Dermis blood vessel endothelial cell (primary cell): ENCODE results near the gene ADAMTSL2. TPM values are rescaled to one million over a fixed set of nuclear protein-coding genes. Genes with fewer than 3 reads are reported as not detected.

Experiments
- DNase-seq: peaks from one replicate; pipeline ENCODE4 v3.0.0; 2010
- total RNA-seq: library from RNA; depleted of rRNA; stranded (reverse); fragments of >200 nt; gene quantifications from 2 replicates; pipeline ENCODE4 v1.2.3, GENCODE V29; 2014

ADAMTSL2 gene
- total RNA-seq, 1 donor from 2014 or later: 0.17 TPM

DNA sequence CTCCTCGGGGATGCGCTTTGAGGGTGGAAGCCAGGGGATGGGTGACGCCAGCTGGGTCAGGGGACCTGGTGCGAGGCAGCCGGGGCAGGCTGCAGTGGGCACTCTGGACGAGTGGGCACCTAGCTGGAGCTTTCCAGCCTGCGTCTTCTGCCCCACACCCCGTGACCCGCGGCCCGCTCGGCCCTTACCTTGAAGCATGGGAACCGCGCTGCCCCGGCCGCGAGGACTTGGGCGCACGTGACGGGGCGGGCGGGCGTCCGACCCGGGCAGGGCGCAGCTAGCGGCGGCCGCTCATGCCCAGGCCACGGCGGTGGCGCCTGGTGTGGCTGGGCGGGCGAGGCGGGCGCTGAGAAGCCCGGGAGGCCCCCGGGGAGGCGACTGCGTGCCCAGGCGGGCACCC, 74.4 kb downstream of the ADAMTSL2 start:
- DNase-seq: no peak

DNA sequence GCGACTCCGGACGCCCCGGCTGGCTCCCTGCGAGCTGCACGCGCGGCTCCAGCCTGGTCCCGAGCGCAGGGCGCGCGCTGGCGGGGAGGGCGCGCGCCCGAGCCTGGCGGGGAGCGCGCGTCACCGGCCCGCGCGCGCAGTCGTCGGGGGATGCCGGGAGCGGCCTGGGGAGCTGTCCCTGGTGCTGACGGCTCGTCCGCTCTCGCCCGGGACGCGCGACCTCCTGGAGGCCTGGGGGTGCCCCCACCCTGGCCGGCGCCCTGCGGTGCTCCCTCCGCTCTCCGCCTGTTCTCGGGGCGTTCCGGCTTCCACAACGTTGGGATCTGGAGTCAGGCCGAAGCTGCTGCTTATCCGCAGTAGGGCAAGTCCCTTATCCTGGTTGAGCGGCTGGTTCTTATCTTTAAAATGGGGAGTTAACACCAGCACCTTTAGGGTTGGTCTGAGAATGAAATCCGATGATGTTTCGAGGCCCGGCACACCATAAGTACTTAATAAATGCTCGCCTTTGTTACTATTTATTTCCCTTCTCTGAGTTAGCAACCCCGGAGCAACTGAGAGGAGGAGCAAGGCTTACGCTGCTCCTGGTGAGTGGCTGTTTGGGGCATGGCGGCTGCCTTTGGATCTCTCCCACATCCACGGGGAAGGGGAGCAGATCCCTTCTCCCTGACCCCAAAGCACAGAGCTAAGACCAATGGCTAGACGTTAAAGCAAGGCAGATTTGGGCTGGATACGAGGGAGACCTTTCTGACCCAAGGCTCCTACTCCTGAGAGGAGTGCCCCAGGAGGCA, 75.0 kb downstream of the ADAMTSL2 start, which contains the start of gene FAM163B:
TSS of gene FAM163B (minus strand) at position 79 of the 788 bp plus-strand sequence. CDS start 29,166 bp downstream, outside the sequence.
- DNase-seq: peak; percentile 62

DNA sequence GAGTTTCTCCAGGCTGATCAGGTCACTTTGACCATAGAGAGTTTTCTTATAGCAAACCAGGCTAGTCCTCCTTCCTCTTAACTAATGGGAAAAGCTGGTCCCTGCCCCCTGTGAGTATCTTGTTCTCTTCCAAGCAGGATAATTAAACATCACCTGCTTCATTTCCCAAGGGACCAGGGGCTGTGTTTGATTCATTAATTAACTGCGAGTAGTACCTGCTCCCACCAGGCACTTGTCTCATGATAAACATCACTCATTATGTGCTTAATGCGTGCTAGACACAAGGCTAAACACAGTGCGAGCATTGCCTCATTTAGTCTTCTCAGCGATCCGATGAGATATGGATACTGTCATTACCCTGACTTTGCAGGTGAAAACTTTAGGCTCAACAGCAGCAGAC, 76.3 kb downstream of the ADAMTSL2 start:
- DNase-seq: no peak

DNA sequence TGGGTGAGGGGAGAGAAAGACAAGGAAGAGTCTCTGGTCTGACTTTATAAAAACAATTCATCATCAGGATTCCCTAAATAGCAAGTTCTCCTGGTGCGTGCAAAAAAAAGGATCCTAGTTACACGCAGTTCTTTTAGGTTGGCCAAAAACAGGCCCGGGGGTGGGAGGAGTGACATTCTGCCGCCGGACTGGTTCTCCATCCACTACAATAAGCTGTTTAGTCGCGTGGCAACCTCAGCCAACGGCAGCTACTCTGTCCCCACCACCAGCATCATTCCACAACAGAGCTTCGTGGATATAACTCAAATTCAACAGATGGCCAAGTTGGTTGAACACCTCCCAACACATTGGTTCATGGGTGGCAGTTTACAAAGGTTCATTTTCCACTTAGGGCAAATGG, 77.5 kb downstream of the ADAMTSL2 start:
- DNase-seq: no peak

DNA sequence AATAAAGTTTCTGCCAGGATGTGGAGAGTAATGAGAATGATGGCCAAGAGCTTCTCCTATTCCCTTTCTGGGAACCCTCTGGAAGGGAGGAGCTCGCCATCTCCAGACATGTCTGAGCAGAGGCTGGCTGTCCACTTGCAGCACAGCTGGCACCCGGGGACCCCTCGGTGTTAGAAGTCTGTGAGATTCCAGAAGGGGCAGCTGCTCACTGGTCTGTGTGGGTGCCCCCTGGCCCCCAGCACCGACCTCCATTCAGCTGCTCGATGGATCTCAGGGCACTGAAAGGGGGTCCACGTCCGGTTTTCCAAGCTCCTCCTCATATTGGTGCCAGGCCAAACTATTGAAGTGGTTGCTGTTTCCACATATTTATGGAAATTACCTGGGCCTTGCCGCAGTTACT, 78.3 kb downstream of the ADAMTSL2 start:
- DNase-seq: no peak

DNA sequence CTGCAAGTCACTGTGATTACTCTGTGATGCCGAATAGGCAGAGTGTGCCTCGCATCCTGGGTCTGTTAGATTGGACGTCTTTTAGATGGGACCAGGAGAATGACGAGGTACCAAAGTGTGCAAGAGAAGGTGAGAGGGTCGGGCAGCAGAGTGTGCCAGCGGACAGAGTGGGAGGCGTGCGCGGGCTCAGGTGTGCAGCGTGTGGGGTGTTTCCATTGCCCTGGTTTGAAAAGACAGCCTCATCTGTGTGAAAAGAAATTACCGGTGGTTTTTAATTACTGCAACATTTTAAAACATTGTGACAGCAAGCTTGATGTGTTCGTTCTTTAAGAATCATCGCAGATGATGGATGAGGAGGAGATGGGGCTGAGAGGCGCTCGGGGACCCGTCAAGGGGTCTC, 78.9 kb downstream of the ADAMTSL2 start:
- DNase-seq: no peak

DNA sequence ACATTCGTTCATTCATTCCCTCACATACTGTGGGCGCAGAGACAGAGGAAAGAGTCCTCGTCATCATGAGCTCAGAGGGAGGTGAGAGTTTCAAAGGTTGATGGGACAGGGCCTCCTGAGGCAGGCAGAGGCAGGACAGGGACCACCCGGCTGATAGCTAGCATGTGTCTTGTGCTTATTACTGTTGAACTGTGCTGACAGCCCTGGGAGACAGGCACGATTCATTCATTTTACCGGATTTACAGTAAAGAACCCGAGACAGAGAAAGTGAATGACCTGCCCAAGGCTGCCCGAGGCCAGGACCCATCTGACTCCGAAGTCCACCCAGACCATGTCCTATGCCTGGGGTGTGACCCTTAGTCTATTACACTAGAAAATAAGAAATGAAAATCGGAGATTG, 79.6 kb downstream of the ADAMTSL2 start:
- DNase-seq: no peak

DNA sequence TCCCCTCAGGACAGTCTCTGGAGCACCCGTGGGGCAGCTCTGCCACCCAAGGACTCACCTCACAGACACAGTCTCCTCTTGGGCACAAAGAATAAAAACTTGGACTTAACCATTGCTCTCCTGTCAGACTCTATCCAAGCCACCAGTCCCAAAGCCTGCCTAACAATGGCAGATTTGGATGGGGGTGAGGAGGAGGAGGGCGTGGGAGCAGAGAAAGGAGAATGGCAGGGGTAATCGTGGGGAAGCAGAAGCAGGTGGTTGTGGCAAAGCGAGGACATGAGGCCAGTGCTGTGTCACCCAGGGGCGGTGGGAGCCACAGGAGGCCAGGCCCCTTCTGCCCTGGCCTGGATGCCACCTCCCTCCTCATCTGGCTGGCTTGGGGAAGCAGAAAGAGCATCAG, 80.2 kb downstream of the ADAMTSL2 start:
- DNase-seq: no peak

DNA sequence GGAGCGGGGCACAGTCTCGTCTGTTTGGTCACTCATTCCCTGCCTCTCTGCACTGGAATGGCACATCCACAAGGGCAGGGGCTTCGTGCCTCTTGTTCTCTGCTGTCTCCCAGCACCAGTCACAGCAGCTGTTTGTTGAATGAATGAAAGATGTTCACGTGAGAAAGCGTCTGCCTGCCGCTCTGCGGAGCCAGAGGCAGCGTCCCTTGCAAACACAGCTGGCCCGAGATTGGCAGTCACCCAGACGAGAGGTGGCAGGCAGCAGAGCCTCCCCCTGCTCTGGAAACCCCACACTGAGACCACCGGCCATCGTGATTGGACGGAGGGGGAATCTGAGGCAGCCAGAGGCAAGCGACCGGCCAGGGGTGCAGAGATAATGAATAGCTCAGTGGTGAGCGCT, 80.7 kb downstream of the ADAMTSL2 start:
- DNase-seq: no peak

DNA sequence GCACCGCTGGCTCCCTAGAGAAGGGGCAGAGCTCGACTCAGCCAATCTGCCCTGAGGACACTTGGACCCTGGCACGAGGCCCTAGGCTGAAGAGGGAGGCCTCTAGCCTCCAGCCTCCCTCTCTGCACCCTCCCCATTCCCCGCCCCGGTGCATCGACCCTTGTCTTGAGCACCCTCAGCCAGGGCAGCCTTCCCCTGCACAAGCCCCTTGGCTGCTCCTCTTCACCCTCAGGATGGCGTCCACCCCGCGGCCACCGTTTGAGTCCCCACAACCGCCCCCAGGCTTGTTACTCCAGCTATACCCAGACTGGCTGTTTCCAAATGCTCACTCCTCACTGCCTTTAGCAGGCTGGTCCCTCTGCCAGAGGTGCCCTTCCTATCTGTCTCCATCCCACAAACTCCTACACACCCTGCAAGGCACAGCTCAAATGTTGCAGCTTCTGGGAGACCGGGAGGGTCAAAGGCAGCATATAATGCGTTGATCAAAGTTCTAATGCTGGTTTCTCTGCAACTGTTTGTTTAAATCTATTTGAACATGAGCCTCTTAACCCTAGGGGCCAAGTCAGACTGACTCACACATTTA, 81.2 kb downstream of the ADAMTSL2 start:
- no peak for DNase-seq

DNA sequence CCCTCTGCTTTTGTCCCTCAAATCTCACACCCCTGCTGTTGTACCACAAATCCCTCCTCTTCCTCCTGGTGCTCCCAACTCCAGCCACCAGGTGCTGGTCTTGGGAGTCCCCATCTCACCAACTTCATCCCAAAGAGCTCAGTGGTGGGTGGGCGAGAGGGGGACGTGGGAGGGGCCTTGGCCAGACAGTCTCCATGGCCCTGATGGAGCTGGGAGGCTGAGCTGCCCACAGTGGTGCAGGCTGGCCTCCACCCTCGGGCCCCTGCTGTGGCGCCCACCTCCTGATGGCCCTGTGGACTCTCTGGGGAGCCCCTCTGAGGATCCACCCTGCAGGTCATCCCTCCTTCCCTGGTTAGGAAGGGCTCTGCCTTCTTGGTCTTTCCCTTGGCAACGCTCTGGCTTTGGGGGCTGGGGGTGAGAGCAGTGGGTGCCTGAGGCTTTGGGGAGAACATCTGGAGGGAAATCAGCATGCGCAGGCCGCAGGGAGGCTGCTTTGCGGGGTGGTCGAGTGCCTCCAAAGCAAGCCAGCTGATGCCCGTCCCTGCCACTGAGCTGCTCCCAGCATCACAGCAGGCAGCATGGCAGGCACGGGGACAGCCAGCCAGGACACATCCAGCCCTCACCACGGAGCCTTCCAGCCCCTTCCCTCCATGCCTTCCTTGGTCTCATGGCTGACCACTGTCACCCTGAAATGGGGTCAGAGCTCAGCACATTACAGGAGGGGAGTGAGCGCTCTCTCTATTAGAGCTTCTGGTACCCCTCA, 82.3 kb downstream of the ADAMTSL2 start:
- DNase-seq: no peak

DNA sequence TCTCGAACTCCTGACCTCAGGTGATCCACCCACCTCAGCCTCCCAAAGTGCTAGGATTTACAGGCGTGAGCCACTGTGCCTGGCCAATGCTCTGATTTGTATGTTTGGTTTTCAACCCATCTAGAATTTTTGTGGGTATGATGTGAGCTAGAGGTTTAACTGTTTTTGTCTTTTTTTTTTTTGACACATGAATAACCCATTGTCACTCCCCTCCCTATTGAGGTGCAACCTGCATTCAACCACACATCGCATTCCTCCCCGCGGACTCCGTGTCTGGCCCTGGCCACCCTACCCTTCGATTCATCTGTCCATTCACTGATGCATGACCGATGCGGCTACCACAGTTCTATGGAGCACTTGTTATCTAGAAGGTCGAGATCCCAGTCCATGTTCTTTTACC, 84.2 kb downstream of the ADAMTSL2 start:
- DNase-seq: no peak

DNA sequence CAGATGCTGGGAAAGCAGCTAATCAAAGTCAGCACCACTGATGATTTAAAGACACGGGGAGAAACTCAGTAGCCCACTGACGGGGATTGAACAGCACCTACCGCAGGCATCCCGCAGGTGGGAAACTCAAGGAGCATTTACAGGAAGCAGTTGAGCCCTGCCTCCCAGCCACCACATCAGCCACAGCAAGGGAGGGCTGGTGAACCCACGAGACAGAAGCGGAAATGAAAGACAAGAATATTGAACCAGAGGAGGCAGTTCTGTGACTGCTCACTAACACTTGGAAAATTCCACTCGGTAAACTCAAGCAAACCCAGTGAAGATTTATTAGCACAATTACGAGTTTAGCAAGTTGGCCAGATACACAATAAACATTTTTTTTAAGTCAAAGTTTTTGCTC, 85.3 kb downstream of the ADAMTSL2 start:
- no peak for DNase-seq

DNA sequence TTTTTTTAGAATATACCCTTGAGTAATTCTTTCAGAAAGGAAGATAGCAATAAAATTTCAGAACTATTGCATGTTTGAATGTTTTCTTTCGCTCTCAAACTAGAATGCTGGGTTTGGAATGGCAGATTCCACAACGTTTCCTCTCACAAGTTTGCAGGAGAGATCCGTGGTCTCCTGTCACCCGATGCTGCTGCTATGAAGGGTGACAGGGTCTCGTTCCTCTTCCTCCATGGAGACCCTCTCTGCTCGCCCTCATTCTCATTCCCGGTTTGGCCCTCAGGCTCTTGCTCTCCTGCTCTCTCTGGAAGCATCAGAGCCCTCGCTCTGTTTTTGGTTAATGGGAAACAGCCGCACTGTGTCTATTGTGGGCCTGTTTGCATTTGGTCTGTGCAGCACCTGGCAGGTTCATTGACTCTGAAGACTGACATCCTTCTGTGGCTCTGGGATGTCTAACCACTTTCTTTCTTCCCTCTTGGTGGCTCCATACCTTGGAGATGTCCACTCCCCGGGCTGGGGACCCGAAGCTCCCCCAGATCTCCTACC, 87.3 kb downstream of the ADAMTSL2 start:
- DNase-seq: no peak

DNA sequence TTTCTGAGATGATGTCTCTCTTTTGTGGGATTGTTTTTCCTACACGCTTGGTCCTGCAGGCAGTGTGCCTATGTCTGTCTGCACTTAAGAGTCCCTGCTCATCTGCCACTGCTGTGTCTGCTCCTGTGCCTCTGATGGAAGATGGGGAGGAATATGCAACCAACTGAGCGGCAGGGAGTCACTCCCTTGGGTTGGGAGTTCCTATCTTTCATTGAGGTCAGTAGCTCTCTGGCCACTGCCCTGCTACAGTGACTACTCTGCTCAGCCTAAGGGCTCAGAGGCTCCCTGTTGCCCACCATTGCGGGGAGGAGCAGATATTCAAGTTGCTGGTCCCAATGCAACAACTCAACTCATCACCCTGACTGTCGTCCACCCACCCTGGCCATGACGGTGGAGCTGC, 88.1 kb downstream of the ADAMTSL2 start:
- DNase-seq: no peak

Other genes starting within 250 kb of the ADAMTSL2 start
- 13.0 and 15.0 TPM in 2 replicates for gene SURF6, start 198.5 kb upstream of the ADAMTSL2 start, total RNA-seq
- 17.7 and 26.6 TPM in 2 replicates for gene MED22, start 186.6 kb upstream of the ADAMTSL2 start, total RNA-seq
- 1,936 and 2,833 TPM in 2 replicates for gene RPL7A, start 186.5 kb upstream of the ADAMTSL2 start, total RNA-seq
- gene SURF1, start 178.2 kb upstream of the ADAMTSL2 start, total RNA-seq: 15.3 and 31.1 TPM in 2 replicates
- 11.2 and 11.7 TPM in 2 replicates for gene SURF2, start 178.2 kb upstream of the ADAMTSL2 start, total RNA-seq
- gene SURF4, start 158.6 kb upstream of the ADAMTSL2 start, total RNA-seq: 370 and 397 TPM in 2 replicates
- gene STKLD1, start 158.3 kb upstream of the ADAMTSL2 start, total RNA-seq: 0.47 and 1.2 TPM in 2 replicates
- gene REXO4, start 116.7 kb upstream of the ADAMTSL2 start, total RNA-seq: 16.2 and 26.9 TPM in 2 replicates
- 0.84 and 1.0 TPM in 2 replicates for gene ADAMTS13, start 112.3 kb upstream of the ADAMTSL2 start, total RNA-seq
- 12.8 and 21.4 TPM in 2 replicates for gene CACFD1, start 74.7 kb upstream of the ADAMTSL2 start, total RNA-seq
- gene SLC2A6, start 55.6 kb upstream of the ADAMTSL2 start, total RNA-seq: 32.0 and 42.1 TPM in 2 replicates
- gene MYMK, start 9.7 kb upstream of the ADAMTSL2 start, total RNA-seq: not detected in 2 replicates
- gene FAM163B, start 74.7 kb downstream of the ADAMTSL2 start, total RNA-seq: not detected in 2 replicates
- gene DBH, start 101.7 kb downstream of the ADAMTSL2 start, total RNA-seq: not detected in 2 replicates
- 0.34 and 0.37 TPM in 2 replicates for gene SARDH, start 203.6 kb downstream of the ADAMTSL2 start, total RNA-seq